CD14-positive monocyte (primary cell): ENCODE data around the gene TERB1. TPM values are rescaled to one million over a fixed set of nuclear protein-coding genes. Genes with fewer than 3 reads are reported as not detected.

Experiments
- DNase-seq, 3 donors: peaks; one replicate each; pipeline ENCODE4 v3.0.0-alpha.2; 2011 to 2022
- H2AFZ ChIP-seq: 2 replicates; pipeline ENCODE4 v1.6.0; 2012; ENCODE audit warnings: mild to moderate bottlenecking, low read depth, low read length, inconsistent platforms; ENCODE audit not compliant: insufficient read depth, poor library complexity, severe bottlenecking
- H3K27ac ChIP-seq, 2 donors: 1 replicate in 1 of 2; 2 replicates in 1 of 2; pipeline ENCODE4 v1.5.1; 2012 to 2013; ENCODE audit warnings: low read length in 2 of 2, control low read depth in 1 of 2, inconsistent platforms in 1 of 2, low read depth in 1 of 2, mild to moderate bottlenecking in 1 of 2
- H3K27me3 ChIP-seq, 2 donors: one replicate each; pipeline versions ENCODE4 v1.6.0 to v1.6.1; 2011 to 2013; ENCODE audit warnings: low read length in 2 of 2; ENCODE audit not compliant: control insufficient read depth in 2 of 2, insufficient read depth in 2 of 2
- H3K36me3 ChIP-seq, 2 donors: replicated peaks in 1 of 2; 1 replicate in 1 of 2; 2 replicates in 1 of 2; pipeline versions ENCODE4 v1.5.1 to v1.6.1; 2012 to 2013; ENCODE audit warnings: low read length in 2 of 2, control low read depth in 1 of 2, inconsistent platforms in 1 of 2, mild to moderate bottlenecking in 1 of 2; ENCODE audit not compliant: insufficient read depth in 2 of 2, control insufficient read depth in 1 of 2
- H3K4me1 ChIP-seq, 2 donors: 1 replicate in 1 of 2; 2 replicates in 1 of 2; pipeline versions ENCODE4 v1.5.1 to v1.6.1; 2012 to 2013; ENCODE audit warnings: low read length in 2 of 2, control low read depth in 1 of 2, inconsistent platforms in 1 of 2, mild to moderate bottlenecking in 1 of 2, moderate library complexity in 1 of 2; ENCODE audit not compliant: insufficient read depth in 2 of 2, control insufficient read depth in 1 of 2
- H3K4me2 ChIP-seq: replicated peaks from 2 replicates; pipeline ENCODE3; 2012; ENCODE audit warnings: low read length, moderate library complexity, mild to moderate bottlenecking; ENCODE audit not compliant: poor library complexity, severe bottlenecking; ENCODE audit errors: extremely low read depth
- H3K4me3 ChIP-seq, 3 experiments: fragments of 200-600 bp in 1 of 3; sonication (generic) in 1 of 3; replicated peaks in 1 of 3; 1 replicate in 2 of 3; 2 replicates in 1 of 3; pipeline ENCODE4 v1.5.1; 2011 to 2013; ENCODE audit warnings: low read length in 3 of 3, mild to moderate bottlenecking in 3 of 3, control low read depth in 2 of 3, low read depth in 2 of 3, inconsistent platforms in 1 of 3, moderate library complexity in 1 of 3
- H3K79me2 ChIP-seq: 2 replicates; pipeline ENCODE4 v1.6.0; 2012; ENCODE audit warnings: mild to moderate bottlenecking, control low read depth, inconsistent platforms, low read length, moderate library complexity; ENCODE audit not compliant: insufficient read depth
- H3K9ac ChIP-seq: 2 replicates; pipeline ENCODE4 v1.6.0; 2017; ENCODE audit warnings: low read length, mild to moderate bottlenecking; ENCODE audit not compliant: insufficient read depth, poor library complexity, severe bottlenecking
- H3K9me3 ChIP-seq, 2 donors: replicated peaks in 1 of 2; 1 replicate in 1 of 2; 2 replicates in 1 of 2; pipeline versions ENCODE4 v1.5.1 to v1.6.1; 2012 to 2013; ENCODE audit warnings: low read length in 2 of 2, control low read depth in 1 of 2; ENCODE audit not compliant: control insufficient read depth in 1 of 2, insufficient read depth in 1 of 2
- H4K20me1 ChIP-seq: 2 replicates; pipeline ENCODE4 v1.6.0; 2012; ENCODE audit warnings: mild to moderate bottlenecking, low read length, control low read depth, moderate library complexity; ENCODE audit not compliant: insufficient read depth
- H3K27ac Mint-ChIP-seq, 7 donors: one replicate each; pipeline ENCODE4 v1.8.0; 2020; ENCODE audit warnings: mild to moderate bottlenecking in 7 of 7, mixed read lengths in 7 of 7, moderate library complexity in 6 of 7, inconsistent platforms in 2 of 7
- H3K27me3 Mint-ChIP-seq, 3 donors: one replicate each; pipeline ENCODE4 v1.8.0; 2021 to 2022; ENCODE audit warnings: low read depth in 3 of 3, mild to moderate bottlenecking in 3 of 3, mixed read lengths in 3 of 3, moderate library complexity in 3 of 3, inconsistent platforms in 1 of 3
- H3K36me3 Mint-ChIP-seq, 2 donors: one replicate each; pipeline ENCODE4 v1.8.0; 2020; ENCODE audit warnings: mixed read lengths in 2 of 2, inconsistent platforms in 1 of 2, mild to moderate bottlenecking in 1 of 2
- H3K4me1 Mint-ChIP-seq: one replicate; pipeline ENCODE4 v1.8.0; 2020; ENCODE audit warnings: mild to moderate bottlenecking, mixed read lengths
- H3K4me3 Mint-ChIP-seq, 2 donors: one replicate each; pipeline ENCODE4 v1.8.0; 2020; ENCODE audit warnings: mild to moderate bottlenecking in 2 of 2, mixed read lengths in 2 of 2, moderate library complexity in 1 of 2
- H3K9me3 Mint-ChIP-seq, 7 donors: one replicate each; pipeline ENCODE4 v1.8.0; 2020 to 2022; ENCODE audit warnings: mixed read lengths in 7 of 7, mild to moderate bottlenecking in 6 of 7, moderate library complexity in 6 of 7, inconsistent platforms in 2 of 7
- CTCF ChIP-seq: fragments of 200-600 bp; IDR thresholded peaks from one replicate; pipeline ENCODE4 v1.8.0; 2022; ENCODE audit warnings: antibody characterized with exemption, mild to moderate bottlenecking
- WGBS: methylation state at CpG from one replicate; pipeline ENCODE4 v1.1.5; 2013; ENCODE audit warnings: missing lambda C conversion rate; ENCODE audit not compliant: insufficient coverage; 5-methylcytosine and 5-hydroxymethylcytosine counted together
- intact Hi-C, 2 donors: fragments of 100-400 bp; cut with micrococcal nuclease; formaldehyde crosslinking; loops; one replicate each; pipeline versions ENCODE4 v1.15.0 to v1.15.1; 2023
- polyA plus RNA-seq, 3 donors: library from polyadenylated mRNA; depleted of rRNA in 1 of 3; unstranded in 2 of 3; stranded (reverse) in 1 of 3; fragments of 300-500 nt in 2 of 3; fragments of >200 nt in 1 of 3; fragmentation: Illumina TruSeq in 2 of 3; gene quantifications; 1 replicate in 2 of 3; 2 replicates in 1 of 3; pipeline ENCODE4 v1.2.3, GENCODE V29; 2012 to 2021

Gene TERB1
- polyA plus RNA-seq, 3 donors = not detected

GRCh38 chr16:66840883-66841282, 39.5 kb upstream of the TERB1 start:
- Mint-ChIP-seq H3K27me3 (peaks cover 43 to 47% (median 47%) of the 10 kb centered on the region in 3 donors), H3K4me1 (peaks cover 12% of the 10 kb centered on the region), H3K9me3 (peaks cover 6 to 16% (median 12%) of the 10 kb centered on the region in 7 donors), H3K36me3 (peaks cover 0 to 8% of the 10 kb centered on the region in 2 donors), H3K4me3 (no peak overlapping the region), H3K27ac (no peak overlapping the region)
- H3K4me2 ChIP-seq = no peak overlapping the region
- H2AFZ ChIP-seq = no peak overlapping the region
- H3K79me2 ChIP-seq = no peaks in the 10 kb centered on the region
- no peaks in the 10 kb centered on the region for H3K36me3 ChIP-seq
- H3K9ac ChIP-seq = no peak overlapping the region
- no peaks in the 10 kb centered on the region for H4K20me1 ChIP-seq
- H3K27me3 ChIP-seq = peaks cover 15 to 38% of the 10 kb centered on the region in 2 donors
- intact Hi-C loops = no loop called here
- H3K4me3 ChIP-seq = no peak overlapping the region
- H3K4me1 ChIP-seq = peaks cover 6 to 10% of the 10 kb centered on the region in 2 donors
- TF ChIP-seq CTCF = no peak
- H3K9me3 ChIP-seq = peaks cover 0 to 14% of the 10 kb centered on the region in 2 donors
- DNase-seq = no peak
- 89% methylated on average over 1 of the region's 3 CpGs for WGBS
- H3K27ac ChIP-seq = no peak overlapping the region

GRCh38 chr16:66834746-66835145, 33.4 kb upstream of the TERB1 start:
- Mint-ChIP-seq H3K27ac (no peak overlapping the region), H3K4me1 (peaks cover 5% of the 10 kb centered on the region)
- intact Hi-C loops = loop anchor here (5.0 kb wide), 1 partner anchor 33 kb away; no protein-coding TSS in a partner anchor

More at GRCh38 chr16:66834746-66835145, 33.4 kb upstream of the TERB1 start:
- H3K27me3 Mint-ChIP-seq = peaks cover 21 to 26% (median 24%) of the 10 kb centered on the region in 3 donors
- Histone ChIP-seq H3K27ac (no peak overlapping the region), H3K79me2 (peaks cover 3% of the 10 kb centered on the region), H3K4me1 (peaks cover 8 to 11% of the 10 kb centered on the region in 2 donors), H3K9ac (no peak overlapping the region), H3K27me3 (peaks cover 0 to 2% of the 10 kb centered on the region in 2 donors), H3K4me2 (no peak overlapping the region), H4K20me1 (no peaks in the 10 kb centered on the region), H2AFZ (no peak overlapping the region), H3K4me3 (no peak overlapping the region), H3K36me3 (no peaks in the 10 kb centered on the region), H3K9me3 (no peaks in the 10 kb centered on the region)
- TF ChIP-seq CTCF = no peak
- peaks cover 5 to 13% (median 8%) of the 10 kb centered on the region in 7 donors for H3K9me3 Mint-ChIP-seq
- WGBS = no CpG with 5 or more reads among the region's 5 CpGs
- no peak overlapping the region for H3K4me3 Mint-ChIP-seq
- H3K36me3 Mint-ChIP-seq = no peaks in the 10 kb centered on the region
- no peak for DNase-seq
